Endothelial cell of umbilical vein (primary cell): ENCODE measurements around the gene ASPHD2. TPM values are rescaled to one million over a fixed set of nuclear protein-coding genes. Genes with fewer than 3 reads are reported as not detected.

ENCODE experiments used
- BruUV-seq: library from RNA; stranded (reverse); fragments of 400-500 nt; replicated peaks from 2 replicates; lab custom pipeline; 2021; lab: Mats Ljungman, UMichigan
- CTCF ChIA-PET: fragments of 300-600, 350-600 bp; sonication (Branson Sonifier 250); formaldehyde crosslinking; loops from one replicate; lab custom pipeline; 2021; ENCODE audit warnings: antibody characterized with exemption, inconsistent platforms; lab: Charles Lee
- POLR2A ChIA-PET: fragments of 300-600, 350-600 bp; sonication (Branson Sonifier 250); formaldehyde crosslinking; loops from one replicate; lab custom pipeline; 2021; ENCODE audit warnings: antibody characterized with exemption, inconsistent platforms; lab: Charles Lee
- DNase-seq: peaks from one replicate; pipeline ENCODE4 v3.0.0-alpha.2; 2011; ENCODE audit warnings: low read depth, low spot score
- FAIRE-seq: peaks from 2 replicates; lab custom pipeline; 2011; peaks lifted over from hg19 to GRCh38; lab: Jason Lieb, UNC
- H2AFZ ChIP-seq: 2 replicates; pipeline ENCODE4 v1.6.0; 2012; ENCODE audit warnings: low read depth, low read length, control low read depth, inconsistent platforms
- H3K27ac ChIP-seq: 2 replicates; pipeline ENCODE4 v1.5.1; 2011; ENCODE audit warnings: low read depth, mild to moderate bottlenecking, control low read depth, low read length, moderate library complexity; ENCODE audit not compliant: insufficient read depth
- H3K27me3 ChIP-seq, 2 experiments: 2 replicates each; pipeline versions ENCODE4 v1.6.0 to v1.6.1; 2011; ENCODE audit warnings: low read length in 2 of 2, mixed read lengths in 1 of 2; ENCODE audit not compliant: control insufficient read depth in 2 of 2, insufficient read depth in 2 of 2
- H3K36me3 ChIP-seq, 2 experiments: 2 replicates in 1 of 2; 3 replicates in 1 of 2; pipeline ENCODE4 v1.5.1; 2011; ENCODE audit warnings: low read length in 2 of 2, mild to moderate bottlenecking in 1 of 2, moderate library complexity in 1 of 2; ENCODE audit not compliant: control insufficient read depth in 2 of 2, insufficient read depth in 2 of 2; ENCODE audit errors: extremely low read depth in 1 of 2
- H3K4me1 ChIP-seq: 3 replicates; pipeline ENCODE4 v1.5.1; 2011; ENCODE audit warnings: mild to moderate bottlenecking, low read length; ENCODE audit not compliant: control insufficient read depth, insufficient read depth; ENCODE audit errors: extremely low read depth
- H3K4me2 ChIP-seq: 2 replicates; pipeline ENCODE4 v1.6.1; 2011; ENCODE audit warnings: low read length, control low read depth, mixed read lengths; ENCODE audit not compliant: insufficient read depth
- H3K4me3 ChIP-seq, 3 experiments: fragments of 200-600 bp in 1 of 3; sonication (generic), shearing (Covaris generic) in 1 of 3; replicated peaks in 1 of 3; 2 replicates each; pipeline ENCODE4 v1.5.1; 2011 to 2016; ENCODE audit warnings: control low read depth in 3 of 3, low read length in 3 of 3, mild to moderate bottlenecking in 2 of 3, inconsistent platforms in 1 of 3, low read depth in 1 of 3, moderate library complexity in 1 of 3; ENCODE audit not compliant: insufficient read depth in 1 of 3
- H3K79me2 ChIP-seq: 2 replicates; pipeline ENCODE4 v1.6.0; 2012; ENCODE audit warnings: low read length, inconsistent platforms; ENCODE audit not compliant: control insufficient read depth, insufficient read depth
- H3K9ac ChIP-seq: replicated peaks from 2 replicates; pipeline ENCODE3; 2011; ENCODE audit warnings: low read length, control low read depth; ENCODE audit not compliant: insufficient read depth; ENCODE audit errors: extremely low read depth
- H3K9me1 ChIP-seq: replicated peaks from 3 replicates; pipeline ENCODE4 v1.6.0; 2011; ENCODE audit warnings: mild to moderate bottlenecking, low read length; ENCODE audit not compliant: control insufficient read depth, insufficient read depth; ENCODE audit errors: extremely low read depth
- H3K9me3 ChIP-seq: replicated peaks from 2 replicates; pipeline ENCODE4 v1.5.1; 2012; ENCODE audit warnings: low read length, inconsistent platforms; ENCODE audit not compliant: control insufficient read depth, insufficient read depth
- H4K20me1 ChIP-seq: replicated peaks from 2 replicates; pipeline ENCODE3; 2011; ENCODE audit warnings: mild to moderate bottlenecking, low read length; ENCODE audit not compliant: control insufficient read depth, insufficient read depth; ENCODE audit errors: extremely low read depth
- CTCF ChIP-seq, 2 donors: IDR thresholded peaks; 1 replicate in 1 of 2; 2 replicates in 1 of 2; pipeline ENCODE4 v1.5.1; 2011; ENCODE audit warnings: low read length in 2 of 2, mild to moderate bottlenecking in 2 of 2, moderate library complexity in 2 of 2, control low read depth in 1 of 2, inconsistent platforms in 1 of 2, low read depth in 1 of 2; ENCODE audit not compliant: insufficient read depth in 1 of 2; ENCODE audit errors: extremely low read depth in 1 of 2
- EZH2 ChIP-seq: IDR thresholded peaks from 2 replicates; pipeline ENCODE4 v1.6.1; 2012; ENCODE audit warnings: borderline replicate concordance, low read depth, mild to moderate bottlenecking, moderate library complexity, low read length, inconsistent platforms; ENCODE audit not compliant: severe bottlenecking
- FOS ChIP-seq: IDR thresholded peaks from 2 replicates; pipeline ENCODE4 v1.6.1; 2011; ENCODE audit warnings: mild to moderate bottlenecking, low read length, moderate library complexity, borderline replicate concordance; ENCODE audit not compliant: insufficient read depth
- GATA2 ChIP-seq: IDR thresholded peaks from 2 replicates; pipeline ENCODE4 v1.7.0; 2011; ENCODE audit warnings: low read depth, mild to moderate bottlenecking, moderate library complexity, mixed read lengths, low read length; ENCODE audit not compliant: insufficient read length, insufficient read depth
- JUN ChIP-seq: IDR thresholded peaks from 2 replicates; pipeline ENCODE4 v1.6.1; 2011; ENCODE audit warnings: borderline replicate concordance, low read depth; ENCODE audit not compliant: insufficient read length, insufficient read depth
- MAX ChIP-seq: IDR thresholded peaks from 2 replicates; pipeline ENCODE4 v1.6.1; 2011; ENCODE audit not compliant: insufficient read depth, insufficient read length
- MYC ChIP-seq: IDR thresholded peaks from one replicate; pipeline ENCODE4 v1.6.1; 2011; ENCODE audit warnings: mild to moderate bottlenecking, low read depth, low read length
- POLR2A ChIP-seq: IDR thresholded peaks from 2 replicates; pipeline ENCODE4 v1.6.1; 2012; ENCODE audit warnings: low read depth, mild to moderate bottlenecking, control low read depth, low read length
- POLR2AphosphoS5 ChIP-seq: IDR thresholded peaks from 2 replicates; pipeline ENCODE4 v1.6.1; 2012; ENCODE audit warnings: low read depth, mild to moderate bottlenecking, control low read depth, low read length, moderate library complexity; ENCODE audit not compliant: insufficient read depth
- dilution Hi-C: fragments of 300-500 bp; cut with MboI; formaldehyde crosslinking; loops from one replicate; pipeline ENCODE4 v1.15.0; 2019; ENCODE audit warnings: low sequenced_read_pairs; ENCODE audit not compliant: extremely low pct_ligation_motif_present
- intact Hi-C: fragments of 100-400 bp; cut with micrococcal nuclease; formaldehyde crosslinking; loops from one replicate; pipeline ENCODE4 v1.10.0; 2022
- polyA plus RNA-seq, 4 experiments: library from polyadenylated mRNA; depleted of rRNA in 3 of 4; stranded (reverse) in 3 of 4; unstranded in 1 of 4; fragments of >200 nt; gene quantifications; 2 replicates each; pipeline versions ENCODE4 v1.2.1 to v1.2.3, GENCODE V29; 2011 to 2012; ENCODE audit warnings: missing spikeins in 1 of 4
- total RNA-seq: library from RNA; stranded (reverse); gene quantifications from 2 replicates; pipeline ENCODE4 v1.2.3, GENCODE V29; 2021

The ASPHD2 gene
- total and polyA plus RNA-seq, 2 donors (not counting 3 experiments of a cell fraction or from before 2014, with no cell fraction given), result 4.8 to 5.5 TPM

- FAIRE-seq (no peak), DNase-seq (no peak)
- Histone ChIP-seq H3K4me1 (peaks cover 23% of the 10 kb centered on the region), H3K36me3 (peaks cover 5 to 11% of the 10 kb centered on the region in 2 experiments), H3K27me3 (no peaks in the 10 kb centered on the region), H3K27ac (no peak overlapping the region), H3K9me1 (no peaks in the 10 kb centered on the region), H3K79me2 (peaks cover 44% of the 10 kb centered on the region), H3K9ac (no peak overlapping the region), H4K20me1 (no peaks in the 10 kb centered on the region), H3K4me3 (no peak overlapping the region), H3K9me3 (no peaks in the 10 kb centered on the region), H2AFZ (no peak overlapping the region), H3K4me2 (no peak overlapping the region)
- intact Hi-C loops, result no loop called here
- POLR2A ChIA-PET, result no interaction called here
- dilution Hi-C loops, result no loop called here
- CTCF ChIA-PET, result interaction anchor here (1.2 to 1.3 kb wide), 2 partner anchors 10 to 117 kb away, joined by 3 read pairs; no protein-coding TSS in a partner anchor
- BruUV-seq, result no TSS peak
- no peak for TF ChIP-seq FOS
- no peak for TF ChIP-seq JUN
- no peak for TF ChIP-seq POLR2A
- TF ChIP-seq CTCF (IDR thresholded peaks at IDR 0.05; ENCODE audit: extremely low read depth in 1 of 2, insufficient read depth in 1 of 2, low read depth in 1 of 2, low read length in 2 of 2), result no peak
- TF ChIP-seq POLR2AphosphoS5, result no peak
- no peak for TF ChIP-seq EZH2
- TF ChIP-seq MAX, result no peak
- TF ChIP-seq MYC, result no peak
- no peak for TF ChIP-seq GATA2
Measured at GRCh38 chr22:26481112-26481693, 52.1 kb downstream of the ASPHD2 start.
